Measurements from ENCODE around the gene MRPL1. TPM values are rescaled to one million over a fixed set of nuclear protein-coding genes. Genes with fewer than 3 reads are reported as not detected.
A peak's percentile ranks its signal among the peaks of the same experiment; 100 is the strongest.

Gene MRPL1
- total RNA-seq, 6 experiments from 2014 or later = 12.8 to 26.0 (median 17.8) TPM

GRCh38 chr4:77818073-77818601 lies 44.5 kb upstream of the MRPL1 start:
- DNase-seq (peak; percentile 72 to 79 (median 78)), ATAC-seq (peak; percentile 40 to 58 (median 54))
- H3K27ac ChIP-seq = peak overlapping the region; percentile 99
- H3K4me1 ChIP-seq = peaks cover 0 to 49% (median 13%) of the 10 kb centered on the region in 4 donors
- H3K4me3 ChIP-seq = peak overlapping the region; percentile 74 to 84 (median 83)
- no peak for TF ChIP-seq POLR2A (IDR thresholded peaks at IDR 0.05)
- TF ChIP-seq CTCF (IDR thresholded peaks at IDR 0.05) = peak; percentile 33 to 49 (median 38)
- H3K36me3 ChIP-seq = no peaks in the 10 kb centered on the region
- H3K27me3 ChIP-seq = no peaks in the 10 kb centered on the region
- WGBS (ENCODE audit: insufficient coverage, low coverage, low lambda C conversion rate, missing lambda C conversion rate) = 0% methylated on average over 13 of the region's 13 CpGs
- no peaks in the 10 kb centered on the region for H3K9me3 ChIP-seq
- intact Hi-C loops (cut with DNase I) = no loop called here

- intact Hi-C loops (cut with DNase I) = no loop called here
- H3K27me3 ChIP-seq = no peaks in the 10 kb centered on the region
- H3K9me3 ChIP-seq = no peaks in the 10 kb centered on the region
- TF ChIP-seq CTCF (IDR thresholded peaks at IDR 0.05) = no peak
- TF ChIP-seq POLR2A (IDR thresholded peaks at IDR 0.05) = peak; percentile 44
- no peaks in the 10 kb centered on the region for H3K36me3 ChIP-seq
- peaks cover 0 to 49% (median 13%) of the 10 kb centered on the region in 4 donors for H3K4me1 ChIP-seq
- DNase-seq (peak; percentile 81 to 83 (median 82)), ATAC-seq (peak; percentile 55 to 74 (median 69))
- peak within 1 kb of the TSS; percentile 99 for H3K27ac ChIP-seq
- H3K4me3 ChIP-seq = peak within 1 kb of the TSS; percentile 74 to 84 (median 83)
- 0% methylated on average over 23 of the region's 89 CpGs for WGBS (ENCODE audit: insufficient coverage, low coverage, low lambda C conversion rate, missing lambda C conversion rate)
Observed at GRCh38 chr4:77818602-77819403, 43.8 kb upstream of the MRPL1 start, which contains the start of gene CNOT6L. TSS of gene CNOT6L (minus strand) at chr4:77819368. CDS start at chr4:77819308, 60 bp downstream.

- H3K4me1 ChIP-seq = peaks cover 0 to 44% (median 10%) of the 10 kb centered on the region in 4 donors
- no peaks in the 10 kb centered on the region for H3K27me3 ChIP-seq
- no peaks in the 10 kb centered on the region for H3K9me3 ChIP-seq
- peak overlapping the region; percentile 99 for H3K27ac ChIP-seq
- peak overlapping the region; percentile 74 to 84 (median 83) for H3K4me3 ChIP-seq
- DNase-seq = peak in 1 of 3 donors; percentile 77
- TF ChIP-seq POLR2A (IDR thresholded peaks at IDR 0.05) = no peak
- TF ChIP-seq CTCF (IDR thresholded peaks at IDR 0.05) = no peak
- no CpG with 5 or more reads among the region's 66 CpGs for WGBS (ENCODE audit: insufficient coverage, low coverage, low lambda C conversion rate, missing lambda C conversion rate)
- ATAC-seq = peak in 3 of 4 donors; percentile 2 to 31 (median 5)
- intact Hi-C loops (cut with DNase I) = no loop called here
- no peaks in the 10 kb centered on the region for H3K36me3 ChIP-seq
Observed at GRCh38 chr4:77819404-77819842, 43.2 kb upstream of the MRPL1 start.

- WGBS (ENCODE audit: insufficient coverage, low coverage, low lambda C conversion rate, missing lambda C conversion rate) = under 1% methylated on average over 25 of the region's 81 CpGs
Observed at GRCh38 chr4:77819843-77820648, 42.6 kb upstream of the MRPL1 start.

More at GRCh38 chr4:77819843-77820648, 42.6 kb upstream of the MRPL1 start:
- DNase-seq (peak; percentile 96 to 97 (median 96)), ATAC-seq (peak; percentile 85 to 93 (median 87))
- Histone ChIP-seq H3K27me3 (no peaks in the 10 kb centered on the region), H3K4me3 (peak overlapping the region; percentile 74 to 84 (median 83)), H3K36me3 (no peaks in the 10 kb centered on the region), H3K27ac (peak overlapping the region; percentile 99), H3K9me3 (no peaks in the 10 kb centered on the region), H3K4me1 (peaks cover 0 to 37% (median 8%) of the 10 kb centered on the region in 4 donors)
- TF ChIP-seq POLR2A (IDR thresholded peaks at IDR 0.05) (peak; percentile 90), CTCF (IDR thresholded peaks at IDR 0.05) (peak in 1 of 4 donors; percentile 11)
- intact Hi-C loops (cut with DNase I) = no loop called here
